SU-DHL-6 (cell line): ENCODE data around the gene TMC6.

Experiments used
- H2AFZ ChIP-seq: fragments of 200-600 bp; sonication (generic); 2 replicates; pipeline ENCODE4 v1.6.1; 2014; ENCODE audit warnings: low read depth, mild to moderate bottlenecking, moderate library complexity, mixed read lengths, antibody characterized with exemption, low read length; ENCODE audit not compliant: severe bottlenecking
- H3F3A ChIP-seq: fragments of 200-600 bp; shearing (Covaris generic); 2 replicates; pipeline ENCODE4 v1.6.0; 2016; ENCODE audit warnings: antibody characterized with exemption, mild to moderate bottlenecking; ENCODE audit not compliant: insufficient read depth
- H3K27ac ChIP-seq: fragments of 200-600 bp; sonication (generic); 2 replicates; pipeline ENCODE4 v1.5.1; 2016; ENCODE audit warnings: low read depth, mild to moderate bottlenecking, low read length, moderate library complexity, mixed read lengths
- H3K27me3 ChIP-seq: fragments of 200-600 bp; sonication (generic), shearing (Covaris generic); 2 replicates; pipeline ENCODE4 v1.6.0; 2014; ENCODE audit warnings: mild to moderate bottlenecking, low read length
- H3K36me3 ChIP-seq: fragments of 200-600 bp; sonication (generic); 2 replicates; pipeline ENCODE4 v1.6.1; 2014; ENCODE audit warnings: mild to moderate bottlenecking, low read length, mixed read lengths
- H3K4me2 ChIP-seq: fragments of 300-600, 200-600 bp; shearing (Covaris generic), sonication (generic); 2 replicates; pipeline ENCODE4 v1.6.0; 2014; ENCODE audit warnings: low read length, low read depth, mild to moderate bottlenecking; ENCODE audit not compliant: poor library complexity, severe bottlenecking
- H3K4me3 ChIP-seq: fragments of 200-600 bp; sonication (generic); 2 replicates; pipeline ENCODE4 v1.5.1; 2014; ENCODE audit warnings: antibody characterized with exemption, low read length, mild to moderate bottlenecking, mixed read lengths; ENCODE audit not compliant: insufficient read depth, poor library complexity, severe bottlenecking
- H3K79me2 ChIP-seq: fragments of 200-600 bp; sonication (generic); 2 replicates; pipeline ENCODE4 v1.6.1; 2014; ENCODE audit warnings: mild to moderate bottlenecking, low read length, moderate library complexity; ENCODE audit not compliant: insufficient read depth
- H3K9ac ChIP-seq: fragments of 200-600 bp; sonication (generic); 2 replicates; pipeline ENCODE4 v1.7.0; 2014; ENCODE audit warnings: mild to moderate bottlenecking, low read length
- H3K9me2 ChIP-seq: fragments of 200-600 bp; sonication (generic); replicated peaks from 2 replicates; pipeline ENCODE4 v1.6.1; 2014; ENCODE audit warnings: low read length; ENCODE audit not compliant: insufficient read depth
- H3K9me3 ChIP-seq: fragments of 200-600 bp; sonication (generic); 2 replicates; pipeline ENCODE4 v1.6.1; 2014; ENCODE audit warnings: low read length, mixed read lengths; ENCODE audit not compliant: insufficient read depth
- H4K20me1 ChIP-seq: fragments of 200-600 bp; sonication (generic); 2 replicates; pipeline ENCODE4 v1.6.1; 2014; ENCODE audit warnings: low read depth, mild to moderate bottlenecking, antibody characterized with exemption, low read length, moderate library complexity, mixed read lengths
- CTCF ChIP-seq: fragments of 200-600 bp; sonication (generic); IDR thresholded peaks from one replicate; pipeline ENCODE4 v1.5.1; 2017; ENCODE audit warnings: antibody characterized with exemption, mild to moderate bottlenecking, low read length, moderate library complexity; ENCODE audit not compliant: insufficient read depth, poor library complexity, severe bottlenecking
- EZH2phosphoT487 ChIP-seq: fragments of 200-600 bp; sonication (generic), shearing (Covaris generic); conservative IDR thresholded peaks from 2 replicates; pipeline ENCODE4 v1.6.1; 2018; ENCODE audit warnings: mild to moderate bottlenecking, antibody characterized with exemption, low read length, moderate library complexity, mixed read lengths

Gene TMC6

GRCh38 chr17:78106211-78106610 is 22.3 kb downstream of the TMC6 start:
- H3K9me3 ChIP-seq = no peaks in the 10 kb centered on the region
- no peak overlapping the region for H3K4me3 ChIP-seq
- H3K9ac ChIP-seq = no peak overlapping the region
- H3K27me3 ChIP-seq = no peaks in the 10 kb centered on the region
- H3K36me3 ChIP-seq = no peaks in the 10 kb centered on the region
- H3F3A ChIP-seq = peaks cover 28% of the 10 kb centered on the region
- H3K79me2 ChIP-seq = no peaks in the 10 kb centered on the region
- no peaks in the 10 kb centered on the region; the same call in 1 of the 2 replicates for H4K20me1 ChIP-seq
- no peaks in the 10 kb centered on the region for H3K9me2 ChIP-seq
- H3K4me2 ChIP-seq = no peak overlapping the region
- TF ChIP-seq EZH2phosphoT487 (no peak), CTCF (no peak)
- no peak overlapping the region for H2AFZ ChIP-seq
- no peak overlapping the region for H3K27ac ChIP-seq

GRCh38 chr17:78105551-78105950 is 23.0 kb downstream of the TMC6 start:
- TF ChIP-seq CTCF = no peak
- TF ChIP-seq EZH2phosphoT487 = no peak
- H3K27ac ChIP-seq = no peak overlapping the region

GRCh38 chr17:78105101-78105500 is 23.5 kb downstream of the TMC6 start:
- no peaks in the 10 kb centered on the region for H3K27me3 ChIP-seq
- H3K9me2 ChIP-seq = no peaks in the 10 kb centered on the region
- no peak overlapping the region for H3K4me3 ChIP-seq
- H3K9ac ChIP-seq = no peak overlapping the region
- peaks cover 28% of the 10 kb centered on the region for H3F3A ChIP-seq
- TF ChIP-seq EZH2phosphoT487 (no peak), CTCF (no peak)
- no peak overlapping the region for H3K4me2 ChIP-seq
- H3K9me3 ChIP-seq = no peaks in the 10 kb centered on the region
- no peak overlapping the region for H3K27ac ChIP-seq
- no peaks in the 10 kb centered on the region for H3K36me3 ChIP-seq
- H3K79me2 ChIP-seq = no peaks in the 10 kb centered on the region
- H2AFZ ChIP-seq = no peak overlapping the region
- no peaks in the 10 kb centered on the region; the same call in 1 of the 2 replicates for H4K20me1 ChIP-seq

More at GRCh38 chr17:78105551-78105950, 23.0 kb downstream of the TMC6 start:
- Histone ChIP-seq H3F3A (peaks cover 28% of the 10 kb centered on the region), H3K9me2 (no peaks in the 10 kb centered on the region), H3K79me2 (no peaks in the 10 kb centered on the region), H2AFZ (no peak overlapping the region), H3K4me3 (no peak overlapping the region), H4K20me1 (no peaks in the 10 kb centered on the region; the same call in 1 of the 2 replicates), H3K27me3 (no peaks in the 10 kb centered on the region), H3K36me3 (no peaks in the 10 kb centered on the region), H3K9ac (no peak overlapping the region), H3K9me3 (no peaks in the 10 kb centered on the region), H3K4me2 (no peak overlapping the region)

GRCh38 chr17:78104540-78104941 is 24.0 kb downstream of the TMC6 start:
- no peak overlapping the region for H3K4me2 ChIP-seq
- H2AFZ ChIP-seq = no peak overlapping the region
- no peaks in the 10 kb centered on the region for H3K36me3 ChIP-seq
- H3K4me3 ChIP-seq = no peak overlapping the region
- H3K27ac ChIP-seq = no peak overlapping the region
- H3K79me2 ChIP-seq = no peaks in the 10 kb centered on the region
- H3K9me2 ChIP-seq = no peaks in the 10 kb centered on the region
- no peaks in the 10 kb centered on the region; the same call in 1 of the 2 replicates for H4K20me1 ChIP-seq
- no peak overlapping the region for H3K9ac ChIP-seq
- H3K9me3 ChIP-seq = no peaks in the 10 kb centered on the region
- TF ChIP-seq CTCF (no peak), EZH2phosphoT487 (no peak)
- no peaks in the 10 kb centered on the region for H3K27me3 ChIP-seq
- H3F3A ChIP-seq = peaks cover 28% of the 10 kb centered on the region
